ENCODE measurements around the gene SWSAP1. TPM values are rescaled to one million over a fixed set of nuclear protein-coding genes. Genes with fewer than 3 reads are reported as not detected.

The SWSAP1 gene, protein sequence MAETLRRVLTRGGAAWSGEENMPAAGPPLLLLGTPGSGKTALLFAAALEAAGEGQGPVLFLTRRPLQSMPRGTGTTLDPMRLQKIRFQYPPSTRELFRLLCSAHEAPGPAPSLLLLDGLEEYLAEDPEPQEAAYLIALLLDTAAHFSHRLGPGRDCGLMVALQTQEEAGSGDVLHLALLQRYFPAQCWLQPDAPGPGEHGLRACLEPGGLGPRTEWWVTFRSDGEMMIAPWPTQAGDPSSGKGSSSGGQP
- polyA plus RNA-seq (2011; rRNA removed) (0.88 and 0.89 TPM in 2 replicates), polyA minus RNA-seq (2011; rRNA and poly(A)+ RNA removed) (0.30 and 0.51 TPM in 2 replicates)

DNA sequence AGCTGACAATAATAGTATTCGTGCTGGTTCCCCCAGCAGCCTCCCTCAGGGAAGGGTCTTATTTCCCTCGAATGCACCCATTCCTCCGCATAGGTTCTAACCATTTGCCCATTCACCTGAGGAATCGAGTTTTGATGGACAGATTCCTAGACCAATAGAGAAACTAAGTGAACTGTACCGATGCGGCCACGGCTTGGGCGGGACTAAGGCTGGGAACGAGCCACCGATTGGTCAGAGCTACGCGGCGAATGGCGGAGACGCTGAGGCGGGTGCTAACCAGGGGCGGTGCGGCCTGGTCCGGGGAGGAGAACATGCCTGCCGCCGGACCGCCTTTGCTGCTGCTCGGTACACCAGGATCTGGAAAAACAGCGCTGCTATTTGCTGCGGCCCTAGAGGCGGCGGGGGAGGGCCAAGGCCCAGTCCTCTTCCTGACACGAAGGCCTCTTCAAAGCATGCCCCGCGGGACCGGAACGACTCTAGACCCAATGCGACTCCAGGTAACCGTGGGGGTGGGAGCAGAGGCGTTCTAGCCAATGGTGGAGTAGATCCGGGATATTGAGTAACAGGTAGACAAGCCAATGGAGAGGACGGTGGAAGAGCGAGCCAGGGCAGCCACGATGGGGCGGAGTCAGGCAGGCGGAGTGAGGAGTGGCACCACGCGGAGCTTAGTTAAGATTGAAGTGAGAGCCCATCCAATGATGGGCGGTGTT lies at the start of gene SWSAP1:
Gene SWSAP1, plus strand, starts transcription at position 234 of the 710 bp plus-strand sequence. Its CDS starts 15 bp downstream, at position 249.
- H3K9me3 ChIP-seq (ENCODE audit: control insufficient read depth, insufficient read depth, low read length) = no peaks in the 10 kb centered on the region; the same call in 1 of the 2 replicates
- TF ChIP-seq, protein P1, sequence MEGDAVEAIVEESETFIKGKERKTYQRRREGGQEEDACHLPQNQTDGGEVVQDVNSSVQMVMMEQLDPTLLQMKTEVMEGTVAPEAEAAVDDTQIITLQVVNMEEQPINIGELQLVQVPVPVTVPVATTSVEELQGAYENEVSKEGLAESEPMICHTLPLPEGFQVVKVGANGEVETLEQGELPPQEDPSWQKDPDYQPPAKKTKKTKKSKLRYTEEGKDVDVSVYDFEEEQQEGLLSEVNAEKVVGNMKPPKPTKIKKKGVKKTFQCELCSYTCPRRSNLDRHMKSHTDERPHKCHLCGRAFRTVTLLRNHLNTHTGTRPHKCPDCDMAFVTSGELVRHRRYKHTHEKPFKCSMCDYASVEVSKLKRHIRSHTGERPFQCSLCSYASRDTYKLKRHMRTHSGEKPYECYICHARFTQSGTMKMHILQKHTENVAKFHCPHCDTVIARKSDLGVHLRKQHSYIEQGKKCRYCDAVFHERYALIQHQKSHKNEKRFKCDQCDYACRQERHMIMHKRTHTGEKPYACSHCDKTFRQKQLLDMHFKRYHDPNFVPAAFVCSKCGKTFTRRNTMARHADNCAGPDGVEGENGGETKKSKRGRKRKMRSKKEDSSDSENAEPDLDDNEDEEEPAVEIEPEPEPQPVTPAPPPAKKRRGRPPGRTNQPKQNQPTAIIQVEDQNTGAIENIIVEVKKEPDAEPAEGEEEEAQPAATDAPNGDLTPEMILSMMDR (IDR thresholded peaks at IDR 0.05; ENCODE audit: low read depth, low read length) = no peak
- ChIA-PET CTCF (interaction anchor here (0.9 to 2.1 kb wide), 6 partner anchors 9 to 161 kb away, joined by 4 to 7 read pairs (median 4); partner anchors contain the start of genes EPOR and TSPAN16), POLR2A (interaction anchor here (0.5 to 1.4 kb wide), 12 partner anchors 8 to 1496 kb away, joined by 3 to 13 read pairs (median 4); partner anchors contain the start of genes CCDC159, RAB3D and TMEM205)
- peak; percentile 99 for DNase-seq (ENCODE audit: low read depth, low spot score)
- no peaks in the 10 kb centered on the region for H3K27me3 ChIP-seq (ENCODE audit: control insufficient read depth, insufficient read depth, low read length)
- H3K4me3 ChIP-seq (ENCODE audit: low read depth, low read length) = peak within 1 kb of the TSS; percentile 84
- peak within 1 kb of the TSS; percentile 91 for H3K27ac ChIP-seq (ENCODE audit: low read depth, low read length)

DNA sequence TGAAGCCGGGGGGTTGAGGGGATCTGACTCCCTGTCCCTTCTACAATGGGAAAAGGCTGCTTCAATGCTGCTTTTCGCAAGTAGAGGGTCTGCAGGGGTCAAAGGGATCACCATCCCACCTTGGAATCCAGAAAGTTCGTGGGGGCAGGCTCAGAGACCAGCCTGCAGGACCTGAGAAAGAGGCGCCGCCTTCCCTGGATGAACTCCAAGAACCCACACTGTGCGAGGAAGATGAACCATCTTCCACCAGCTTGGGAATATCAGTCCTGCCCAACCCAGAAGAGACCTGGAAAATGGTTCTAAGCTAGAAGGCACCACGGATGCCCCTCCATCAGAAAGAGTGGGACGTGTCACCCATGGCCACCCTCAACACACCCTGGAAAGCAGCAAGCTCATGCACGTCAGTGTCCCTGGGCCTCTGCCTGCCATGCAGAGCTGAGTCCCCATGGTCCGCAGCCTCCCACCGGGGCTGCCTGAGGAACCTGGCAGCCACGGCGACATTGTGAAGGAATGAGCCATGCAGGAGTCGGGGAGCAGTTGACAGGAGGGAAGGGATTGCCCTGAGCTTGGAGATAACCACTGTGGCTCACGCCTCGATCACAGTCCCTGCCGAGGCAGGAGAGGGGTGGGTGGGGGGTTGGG lies 49.6 kb upstream of the SWSAP1 start:
- CTCF ChIA-PET = interaction anchor here (0.6 to 1.4 kb wide), 3 partner anchors 56 to 211 kb away, joined by 3 to 6 read pairs (median 5); no protein-coding TSS in a partner anchor
- POLR2A ChIA-PET = interaction anchor here (0.8 to 1.5 kb wide), 5 partner anchors 13 to 50 kb away, joined by 4 to 12 read pairs (median 4); partner anchors contain the start of genes RAB3D and SWSAP1
- Histone ChIP-seq H3K27ac (ENCODE audit: low read depth, low read length) (no peak overlapping the region), H3K9me3 (ENCODE audit: control insufficient read depth, insufficient read depth, low read length) (no peaks in the 10 kb centered on the region; the same call in 1 of the 2 replicates), H3K4me3 (ENCODE audit: low read depth, low read length) (no peak overlapping the region), H3K27me3 (ENCODE audit: control insufficient read depth, insufficient read depth, low read length) (no peaks in the 10 kb centered on the region)
- TF ChIP-seq, protein P1 (IDR thresholded peaks at IDR 0.05; ENCODE audit: low read depth, low read length) = no peak
- no peak for DNase-seq (ENCODE audit: low read depth, low spot score)

- TF ChIP-seq, protein P1 (IDR thresholded peaks at IDR 0.05; ENCODE audit: low read depth, low read length) = no peak
These were observed 48.9 kb upstream of the SWSAP1 start for GRCh38 chr19:11325544-11325943.

GRCh38 chr19:11330127-11330526 lies 44.3 kb upstream of the SWSAP1 start:
- TF ChIP-seq, protein P1 (IDR thresholded peaks at IDR 0.05; ENCODE audit: low read depth, low read length) = no peak
- CTCF ChIA-PET = no interaction called here

More at GRCh38 chr19:11325544-11325943, 48.9 kb upstream of the SWSAP1 start:
- no peak overlapping the region for H3K27ac ChIP-seq (ENCODE audit: low read depth, low read length)
- ChIA-PET POLR2A (no interaction called here), CTCF (interaction anchor here (0.5 to 1.4 kb wide), 5 partner anchors 56 to 211 kb away, joined by 3 to 6 read pairs (median 5); no protein-coding TSS in a partner anchor)
- DNase-seq (ENCODE audit: low read depth, low spot score) = no peak
- H3K27me3 ChIP-seq (ENCODE audit: control insufficient read depth, insufficient read depth, low read length) = no peaks in the 10 kb centered on the region
- no peaks in the 10 kb centered on the region for H3K9me3 ChIP-seq (ENCODE audit: control insufficient read depth, insufficient read depth, low read length)
- no peak overlapping the region for H3K4me3 ChIP-seq (ENCODE audit: low read depth, low read length)

More at GRCh38 chr19:11330127-11330526, 44.3 kb upstream of the SWSAP1 start:
- no peak for DNase-seq (ENCODE audit: low read depth, low spot score)
- Histone ChIP-seq H3K27me3 (ENCODE audit: control insufficient read depth, insufficient read depth, low read length) (no peaks in the 10 kb centered on the region), H3K27ac (ENCODE audit: low read depth, low read length) (no peak overlapping the region), H3K9me3 (ENCODE audit: control insufficient read depth, insufficient read depth, low read length) (no peaks in the 10 kb centered on the region), H3K4me3 (ENCODE audit: low read depth, low read length) (no peak overlapping the region)
- POLR2A ChIA-PET = no interaction called here
